Activated naive CD8-positive, alpha-beta T cell treated with anti-CD3 and anti-CD28 coated beads, Interleukin-2, amount 50 U/mL, for 24 hours (primary cell): ENCODE data around the gene DYNLT2B.
"Not testable (repeated sequence)": the region's sequence is repeated elsewhere in the genome, so short reads cannot be mapped to it uniquely, and the experiment has no call there.

Experiments used
- ATAC-seq: fragments of 150-1000 bp; cut with Tn5 transposase; one replicate; pipeline ENCODE4 v1.10.0; 2021
- DNase-seq: peaks from one replicate; pipeline ENCODE4 v3.0.0; 2021
- H3K27ac Mint-ChIP-seq: one replicate; pipeline ENCODE4 v1.8.0; 2021; ENCODE audit warnings: mild to moderate bottlenecking, mixed read lengths
- H3K27me3 Mint-ChIP-seq: one replicate; pipeline ENCODE4 v1.8.0; 2021; ENCODE audit warnings: mixed read lengths
- H3K36me3 Mint-ChIP-seq: one replicate; pipeline ENCODE4 v1.8.0; 2021; ENCODE audit warnings: low read depth, mixed read lengths
- H3K4me1 Mint-ChIP-seq: one replicate; pipeline ENCODE4 v1.8.0; 2021; ENCODE audit warnings: mixed read lengths
- H3K4me3 Mint-ChIP-seq: one replicate; pipeline ENCODE4 v1.8.0; 2021; ENCODE audit warnings: mild to moderate bottlenecking, moderate library complexity, mixed read lengths
- H3K9me3 Mint-ChIP-seq: one replicate; pipeline ENCODE4 v1.8.0; 2021; ENCODE audit warnings: mixed read lengths

Gene DYNLT2B

GRCh38 chr3:196314597-196314996 is 3.4 kb downstream of the DYNLT2B start:
- Mint-ChIP-seq H3K36me3 (no peaks in the 10 kb centered on the region), H3K4me3 (no peak overlapping the region), H3K27ac (no peak overlapping the region), H3K27me3 (no peaks in the 10 kb centered on the region), H3K9me3 (no peaks in the 10 kb centered on the region), H3K4me1 (peaks cover 11% of the 10 kb centered on the region)
- ATAC-seq, result no peak
- no peak for DNase-seq

- not testable (repeated sequence) for H3K27ac Mint-ChIP-seq, H3K36me3 Mint-ChIP-seq, H3K4me3 Mint-ChIP-seq, H3K27me3 Mint-ChIP-seq, DNase-seq, ATAC-seq, H3K4me1 Mint-ChIP-seq, H3K9me3 Mint-ChIP-seq
Measured at GRCh38 chr3:196314086-196314485, 4.0 kb downstream of the DYNLT2B start.

- H3K27ac Mint-ChIP-seq, H3K27me3 Mint-ChIP-seq, DNase-seq, H3K4me1 Mint-ChIP-seq, H3K9me3 Mint-ChIP-seq, ATAC-seq, H3K4me3 Mint-ChIP-seq, H3K36me3 Mint-ChIP-seq: not testable (repeated sequence)
Measured at GRCh38 chr3:196302960-196303359, 15.1 kb downstream of the DYNLT2B start.

- not testable (repeated sequence) for H3K27me3 Mint-ChIP-seq, H3K4me1 Mint-ChIP-seq, H3K9me3 Mint-ChIP-seq, H3K36me3 Mint-ChIP-seq, H3K27ac Mint-ChIP-seq, H3K4me3 Mint-ChIP-seq, ATAC-seq, DNase-seq
Measured at GRCh38 chr3:196302551-196302950, 15.5 kb downstream of the DYNLT2B start.

GRCh38 chr3:196298521-196298920 is 19.5 kb downstream of the DYNLT2B start:
- no peaks in the 10 kb centered on the region for H3K4me1 Mint-ChIP-seq
- no peak for ATAC-seq
- no peak overlapping the region for H3K4me3 Mint-ChIP-seq
- no peaks in the 10 kb centered on the region for H3K36me3 Mint-ChIP-seq
- no peak for DNase-seq
- H3K27me3 Mint-ChIP-seq, result no peaks in the 10 kb centered on the region
- no peak overlapping the region for H3K27ac Mint-ChIP-seq
- no peaks in the 10 kb centered on the region for H3K9me3 Mint-ChIP-seq

- Mint-ChIP-seq H3K4me3 (no peak overlapping the region), H3K4me1 (peaks cover 9% of the 10 kb centered on the region), H3K27me3 (no peaks in the 10 kb centered on the region), H3K27ac (no peak overlapping the region), H3K9me3 (no peaks in the 10 kb centered on the region), H3K36me3 (peaks cover 2% of the 10 kb centered on the region)
- DNase-seq, result no peak
- no peak for ATAC-seq
Measured at GRCh38 chr3:196292286-196292923, 25.6 kb downstream of the DYNLT2B start.

DNA sequence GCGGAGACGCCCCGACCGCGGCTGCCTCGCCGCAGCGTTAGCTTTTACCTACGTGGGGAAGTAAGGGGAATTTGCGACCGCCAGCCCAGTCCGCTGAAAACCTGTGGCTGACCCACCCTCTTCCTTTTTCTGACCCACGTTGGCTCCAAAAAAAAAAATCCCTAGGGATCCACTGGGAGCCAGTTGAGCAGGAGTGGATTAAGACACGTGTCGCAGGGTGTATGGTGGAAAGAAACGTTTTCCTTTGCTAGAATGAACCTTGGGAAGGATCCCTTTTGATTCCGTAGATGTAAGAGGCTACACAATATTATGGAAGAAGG is 29.9 kb downstream of the DYNLT2B start:
- Mint-ChIP-seq H3K36me3 (peaks cover 3% of the 10 kb centered on the region), H3K4me3 (peak overlapping the region; percentile 99), H3K27ac (peak overlapping the region; percentile 97), H3K27me3 (no peaks in the 10 kb centered on the region), H3K4me1 (peaks cover 44% of the 10 kb centered on the region), H3K9me3 (no peaks in the 10 kb centered on the region)
- DNase-seq, result no peak
- ATAC-seq, result no peak

GRCh38 chr3:196287440-196288140 is 30.4 kb downstream of the DYNLT2B start, which contains the start of gene PCYT1A:
TSS of gene PCYT1A (minus strand) at chr3:196287726. CDS start at chr3:196270531, 17,195 bp downstream.
- H3K36me3 Mint-ChIP-seq, result peaks cover 3% of the 10 kb centered on the region
- H3K9me3 Mint-ChIP-seq, result no peaks in the 10 kb centered on the region
- H3K27me3 Mint-ChIP-seq, result no peaks in the 10 kb centered on the region
- H3K4me3 Mint-ChIP-seq, result peak within 1 kb of the TSS; percentile 99
- peak; percentile 81 for DNase-seq
- peak within 1 kb of the TSS; percentile 97 for H3K27ac Mint-ChIP-seq
- H3K4me1 Mint-ChIP-seq, result peaks cover 44% of the 10 kb centered on the region
- ATAC-seq, result peak; percentile 93

GRCh38 chr3:196287090-196287439 is 31.0 kb downstream of the DYNLT2B start:
- H3K36me3 Mint-ChIP-seq, result peaks cover 3% of the 10 kb centered on the region
- H3K4me3 Mint-ChIP-seq, result peak overlapping the region; percentile 99
- peak overlapping the region; percentile 97 for H3K27ac Mint-ChIP-seq
- no peaks in the 10 kb centered on the region for H3K27me3 Mint-ChIP-seq
- H3K4me1 Mint-ChIP-seq, result peaks cover 46% of the 10 kb centered on the region
- DNase-seq (peak; percentile 38), ATAC-seq (peak; percentile 50)
- H3K9me3 Mint-ChIP-seq, result no peaks in the 10 kb centered on the region

DNA sequence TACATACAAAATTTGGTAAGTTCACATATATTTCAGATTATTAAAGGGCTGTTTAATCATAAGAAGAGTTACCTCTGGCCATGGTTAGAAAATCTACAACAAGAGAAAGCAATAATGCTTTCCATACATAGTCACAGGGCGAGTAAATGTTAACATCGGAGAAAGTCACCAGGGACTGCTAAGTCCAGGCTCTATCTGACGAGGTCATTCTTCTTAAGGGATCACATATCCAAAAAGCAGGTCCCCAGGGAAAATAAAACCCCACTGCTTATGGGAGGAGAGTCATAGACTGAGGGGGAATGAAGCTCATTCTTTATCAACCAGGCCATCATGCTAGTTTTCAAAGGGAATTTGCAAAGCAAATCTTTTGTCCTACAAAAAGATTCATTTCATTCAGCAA is 33.6 kb downstream of the DYNLT2B start:
- H3K27me3 Mint-ChIP-seq, result no peaks in the 10 kb centered on the region
- no peak overlapping the region for H3K4me3 Mint-ChIP-seq
- H3K4me1 Mint-ChIP-seq, result peaks cover 65% of the 10 kb centered on the region
- DNase-seq, result no peak
- H3K27ac Mint-ChIP-seq, result no peak overlapping the region
- ATAC-seq, result no peak
- peaks cover 4% of the 10 kb centered on the region for H3K36me3 Mint-ChIP-seq
- no peaks in the 10 kb centered on the region for H3K9me3 Mint-ChIP-seq

GRCh38 chr3:196281962-196282361 is 36.1 kb downstream of the DYNLT2B start:
- H3K4me1 Mint-ChIP-seq, result peaks cover 74% of the 10 kb centered on the region
- DNase-seq (no peak), ATAC-seq (no peak)
- no peaks in the 10 kb centered on the region for H3K9me3 Mint-ChIP-seq
- H3K27me3 Mint-ChIP-seq, result no peaks in the 10 kb centered on the region
- no peak overlapping the region for H3K27ac Mint-ChIP-seq
- H3K4me3 Mint-ChIP-seq, result no peak overlapping the region
- peaks cover 5% of the 10 kb centered on the region for H3K36me3 Mint-ChIP-seq

DNA sequence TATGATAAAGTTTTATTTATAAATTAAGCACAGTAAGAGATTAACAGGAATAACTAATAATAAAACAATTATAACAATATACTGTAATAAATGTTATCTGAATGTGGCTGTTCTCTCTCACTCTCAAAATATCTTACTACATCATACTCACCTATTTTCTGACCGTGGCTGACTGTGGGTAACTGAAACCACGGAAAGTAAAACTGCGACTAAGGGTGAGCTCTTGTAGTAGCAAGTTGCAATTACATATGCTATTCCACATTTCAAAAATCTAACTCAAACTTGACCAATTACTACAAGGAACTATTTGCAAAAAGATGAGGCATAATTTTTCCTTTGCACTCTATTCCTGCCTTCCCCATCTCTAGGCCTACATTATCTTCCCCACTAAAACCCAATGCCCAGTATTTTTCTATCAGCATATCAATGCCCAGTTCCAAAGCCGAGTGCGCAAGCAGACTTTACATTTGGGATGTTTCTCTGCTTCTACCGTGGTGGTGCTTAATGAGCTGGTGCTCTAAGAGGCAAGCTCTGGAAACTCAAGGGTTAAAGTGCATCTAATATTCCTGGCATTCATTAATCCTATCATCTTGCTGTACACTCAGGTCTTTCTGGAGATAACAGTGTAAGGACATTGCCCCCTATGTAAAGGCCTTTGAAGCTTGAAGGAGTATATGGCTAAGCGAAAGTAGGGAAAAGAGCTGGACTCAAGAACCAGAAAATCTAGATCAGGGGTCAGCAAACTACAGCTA is 37.2 kb downstream of the DYNLT2B start:
- DNase-seq, result no peak
- Mint-ChIP-seq H3K4me3 (no peak overlapping the region), H3K4me1 (peaks cover 64% of the 10 kb centered on the region), H3K36me3 (peaks cover 4% of the 10 kb centered on the region), H3K27ac (peak overlapping the region; percentile 12), H3K9me3 (no peaks in the 10 kb centered on the region), H3K27me3 (no peaks in the 10 kb centered on the region)
- ATAC-seq, result peak; percentile 59

- H3K36me3 Mint-ChIP-seq, result peaks cover 20% of the 10 kb centered on the region
- H3K27ac Mint-ChIP-seq, result peak overlapping the region; percentile 94
- H3K27me3 Mint-ChIP-seq, result no peaks in the 10 kb centered on the region
- H3K9me3 Mint-ChIP-seq, result no peaks in the 10 kb centered on the region
- no peak for ATAC-seq
- no peak for DNase-seq
- peaks cover 70% of the 10 kb centered on the region for H3K4me1 Mint-ChIP-seq
- peak overlapping the region; percentile 65 for H3K4me3 Mint-ChIP-seq
Measured at GRCh38 chr3:196275126-196275525, 42.9 kb downstream of the DYNLT2B start.

DNA sequence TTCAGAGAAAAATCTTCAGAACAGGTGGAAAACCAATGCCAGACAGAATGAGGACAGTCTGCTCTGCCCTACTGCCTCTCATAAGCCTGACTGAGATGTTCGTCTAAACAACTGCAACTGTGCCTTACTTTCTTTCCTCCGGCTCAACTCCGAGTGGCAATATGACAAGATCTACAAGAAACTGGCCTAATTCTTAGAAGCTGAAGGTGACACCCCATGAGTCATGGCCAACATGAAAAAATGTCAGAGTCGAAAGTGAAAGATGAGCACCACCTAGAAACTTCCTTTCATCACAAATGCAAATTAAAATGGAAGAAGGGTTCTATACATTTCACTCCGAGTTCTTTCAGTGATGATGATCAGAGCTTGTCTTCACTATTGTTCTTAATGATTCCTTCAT is 43.5 kb downstream of the DYNLT2B start:
- peaks cover 70% of the 10 kb centered on the region for H3K4me1 Mint-ChIP-seq
- H3K4me3 Mint-ChIP-seq, result peak overlapping the region; percentile 65
- peak; percentile 87 for ATAC-seq
- peak overlapping the region; percentile 94 for H3K27ac Mint-ChIP-seq
- H3K27me3 Mint-ChIP-seq, result no peaks in the 10 kb centered on the region
- H3K36me3 Mint-ChIP-seq, result peaks cover 22% of the 10 kb centered on the region
- no peaks in the 10 kb centered on the region for H3K9me3 Mint-ChIP-seq
- DNase-seq, result peak; percentile 48

DNA sequence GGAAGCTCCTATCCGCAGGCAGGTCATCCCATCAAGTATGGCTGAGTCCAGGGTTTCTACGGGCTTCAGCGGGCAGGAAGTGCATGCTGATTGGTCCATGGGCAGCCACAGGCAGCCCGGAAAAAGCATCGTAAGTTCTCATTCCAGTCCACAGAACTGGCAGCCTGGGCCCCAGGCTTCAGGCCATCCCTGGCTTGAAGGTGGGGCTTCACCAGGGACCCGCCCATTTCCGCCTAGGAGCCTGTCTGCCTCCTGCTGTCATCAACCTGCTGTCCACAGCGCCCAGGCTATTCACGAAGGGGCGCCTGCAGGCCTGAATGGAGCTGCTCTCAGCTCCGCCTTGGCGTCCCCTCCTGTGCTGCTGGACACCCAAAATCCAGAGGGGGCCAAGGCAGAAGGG is 44.4 kb downstream of the DYNLT2B start:
- Mint-ChIP-seq H3K36me3 (peaks cover 26% of the 10 kb centered on the region), H3K9me3 (no peaks in the 10 kb centered on the region), H3K4me3 (no peak overlapping the region), H3K27me3 (no peaks in the 10 kb centered on the region), H3K4me1 (peaks cover 64% of the 10 kb centered on the region), H3K27ac (peak overlapping the region; percentile 94)
- ATAC-seq (no peak), DNase-seq (no peak)
